Parathyroid adenoma (tissue), 2 donors: ENCODE data around the gene TMEM87A.

Experiments
- H2AFZ ChIP-seq: fragments of 300-600 bp; sonication (generic); one replicate; pipeline ENCODE4 v1.7.0; 2017; ENCODE audit warnings: antibody characterized with exemption, mild to moderate bottlenecking
- H3K27ac ChIP-seq: fragments of 300-600 bp; sonication (generic); one replicate; pipeline ENCODE4 v1.7.0; 2017
- H3K27me3 ChIP-seq: fragments of 300-600 bp; sonication (generic); one replicate; pipeline ENCODE4 v1.7.0; 2017; ENCODE audit warnings: low read length; ENCODE audit not compliant: control insufficient read depth, insufficient read depth
- H3K36me3 ChIP-seq: fragments of 300-600 bp; sonication (generic); one replicate; pipeline ENCODE4 v1.7.0; 2017; ENCODE audit warnings: low read length; ENCODE audit not compliant: control insufficient read depth, insufficient read depth
- H3K4me1 ChIP-seq: fragments of 300-600 bp; sonication (generic); one replicate; pipeline ENCODE4 v1.7.0; 2017; ENCODE audit warnings: control low read depth
- H3K4me2 ChIP-seq: fragments of 300-600 bp; sonication (generic); one replicate; pipeline ENCODE4 v1.7.0; 2017; ENCODE audit warnings: low read length
- H3K4me3 ChIP-seq: fragments of 300-600 bp; sonication (generic); one replicate; pipeline ENCODE4 v1.7.0; 2017; ENCODE audit warnings: low read depth, low read length
- H3K79me2 ChIP-seq: fragments of 300-600 bp; sonication (generic); one replicate; pipeline ENCODE4 v1.7.0; 2017; ENCODE audit warnings: control low read depth
- H3K9ac ChIP-seq: fragments of 300-600 bp; sonication (generic); one replicate; pipeline ENCODE4 v1.7.0; 2017; ENCODE audit warnings: mild to moderate bottlenecking
- H3K9me3 ChIP-seq: fragments of 300-600 bp; sonication (generic); one replicate; pipeline ENCODE4 v1.7.0; 2017; ENCODE audit warnings: low read length; ENCODE audit not compliant: control insufficient read depth
- CTCF ChIP-seq: fragments of 300-600 bp; sonication (generic); IDR thresholded peaks from one replicate; pipeline ENCODE4 v1.7.0; 2017; ENCODE audit warnings: antibody characterized with exemption, mild to moderate bottlenecking
- donor health status: primary hyperparathyroidism.

The TMEM87A gene

GRCh38 chr15:42163291-42163690 lies 109.9 kb downstream of the TMEM87A start:
- H3K9me3 ChIP-seq = no peaks in the 10 kb centered on the region
- H2AFZ ChIP-seq = no peak overlapping the region
- no peak overlapping the region for H3K4me2 ChIP-seq
- H3K27me3 ChIP-seq = no peaks in the 10 kb centered on the region
- no peak overlapping the region for H3K27ac ChIP-seq
- no peak overlapping the region for H3K4me3 ChIP-seq
- H3K4me1 ChIP-seq = peaks cover 6% of the 10 kb centered on the region
- no peaks in the 10 kb centered on the region for H3K36me3 ChIP-seq
- no peak for TF ChIP-seq CTCF
- no peaks in the 10 kb centered on the region for H3K79me2 ChIP-seq
- H3K9ac ChIP-seq = no peak overlapping the region
